Measurements from ENCODE around the gene ATF7IP2.

DNA sequence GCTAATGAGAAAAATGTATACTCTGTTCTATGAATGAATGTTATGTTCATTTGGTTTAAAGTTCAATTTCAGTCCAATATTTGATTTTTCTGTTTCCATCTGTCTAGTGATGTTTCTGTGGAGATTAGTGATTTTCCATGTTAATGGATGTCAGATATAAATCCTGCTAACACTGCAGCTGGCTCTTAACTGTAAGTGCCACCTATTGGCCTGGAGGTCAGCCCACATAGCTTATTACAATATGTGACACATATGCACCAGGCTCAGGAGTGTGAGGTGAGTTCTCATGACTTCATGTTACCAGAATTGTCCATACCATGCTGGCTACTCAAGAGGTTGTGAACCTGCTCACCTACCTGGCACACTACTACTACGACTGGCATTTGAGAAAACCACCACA is 17.1 kb downstream of the ATF7IP2 start:
- TF ChIP-seq, protein P1, sequence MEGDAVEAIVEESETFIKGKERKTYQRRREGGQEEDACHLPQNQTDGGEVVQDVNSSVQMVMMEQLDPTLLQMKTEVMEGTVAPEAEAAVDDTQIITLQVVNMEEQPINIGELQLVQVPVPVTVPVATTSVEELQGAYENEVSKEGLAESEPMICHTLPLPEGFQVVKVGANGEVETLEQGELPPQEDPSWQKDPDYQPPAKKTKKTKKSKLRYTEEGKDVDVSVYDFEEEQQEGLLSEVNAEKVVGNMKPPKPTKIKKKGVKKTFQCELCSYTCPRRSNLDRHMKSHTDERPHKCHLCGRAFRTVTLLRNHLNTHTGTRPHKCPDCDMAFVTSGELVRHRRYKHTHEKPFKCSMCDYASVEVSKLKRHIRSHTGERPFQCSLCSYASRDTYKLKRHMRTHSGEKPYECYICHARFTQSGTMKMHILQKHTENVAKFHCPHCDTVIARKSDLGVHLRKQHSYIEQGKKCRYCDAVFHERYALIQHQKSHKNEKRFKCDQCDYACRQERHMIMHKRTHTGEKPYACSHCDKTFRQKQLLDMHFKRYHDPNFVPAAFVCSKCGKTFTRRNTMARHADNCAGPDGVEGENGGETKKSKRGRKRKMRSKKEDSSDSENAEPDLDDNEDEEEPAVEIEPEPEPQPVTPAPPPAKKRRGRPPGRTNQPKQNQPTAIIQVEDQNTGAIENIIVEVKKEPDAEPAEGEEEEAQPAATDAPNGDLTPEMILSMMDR (conservative IDR thresholded peaks at IDR 0.05; ENCODE audit: low read length), result no peak
- TF ChIP-seq EZH2phosphoT487 (IDR thresholded peaks at IDR 0.05; ENCODE audit: borderline replicate concordance, low read depth, low read length), result no peak
